HUES48 (cell line): ENCODE results near the gene KRTAP10-9.
A peak's percentile ranks its signal among the peaks of the same experiment; 100 is the strongest.
"Not testable (repeated sequence)": the region's sequence is repeated elsewhere in the genome, so short reads cannot be mapped to it uniquely, and the experiment has no call there.

Experiments used
- H3K27ac ChIP-seq: one replicate; pipeline ENCODE4 v1.7.0; 2013; ENCODE audit warnings: low read depth, low read length, inconsistent platforms
- H3K27me3 ChIP-seq: 2 replicates; pipeline ENCODE4 v1.6.1; 2013; ENCODE audit warnings: mild to moderate bottlenecking, low read length; ENCODE audit not compliant: control insufficient read depth, insufficient read depth
- H3K36me3 ChIP-seq: 2 replicates; pipeline ENCODE4 v1.6.1; 2013; ENCODE audit warnings: low read length; ENCODE audit not compliant: control insufficient read depth, insufficient read depth
- H3K4me1 ChIP-seq: 2 replicates; pipeline ENCODE4 v1.6.1; 2013; ENCODE audit warnings: mild to moderate bottlenecking, low read length; ENCODE audit not compliant: control insufficient read depth, insufficient read depth
- H3K4me3 ChIP-seq: 2 replicates; pipeline ENCODE4 v1.5.1; 2013; ENCODE audit warnings: mild to moderate bottlenecking, low read depth, low read length
- H3K9ac ChIP-seq: 2 replicates; pipeline ENCODE4 v1.6.1; 2013; ENCODE audit warnings: mild to moderate bottlenecking, low read depth, low read length, moderate library complexity
- H3K9me3 ChIP-seq: 2 replicates; pipeline ENCODE4 v1.6.1; 2013; ENCODE audit warnings: low read length; ENCODE audit not compliant: control insufficient read depth, insufficient read depth

KRTAP10-9 gene

DNA sequence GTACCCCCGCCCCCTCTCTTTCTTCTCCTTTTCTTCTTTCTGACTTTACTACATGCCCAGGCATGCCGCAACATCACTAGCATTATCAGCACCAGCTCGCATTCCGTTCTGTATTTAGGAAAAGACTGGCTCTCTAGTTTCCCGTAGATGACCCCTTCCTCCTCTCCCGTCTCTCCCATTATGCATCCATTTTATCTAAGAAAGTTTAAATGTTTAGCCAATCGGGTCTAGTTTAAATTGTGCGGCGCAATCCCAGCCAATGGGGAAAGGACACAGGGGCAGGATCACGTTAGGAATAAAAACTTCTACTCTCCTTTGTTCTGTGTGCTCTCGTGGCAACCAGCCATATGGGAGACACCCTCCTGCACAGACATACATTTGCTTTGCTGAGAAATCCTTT, 28.8 kb upstream of the KRTAP10-9 start:
- H3K27me3 ChIP-seq = no peaks in the 10 kb centered on the region

DNA sequence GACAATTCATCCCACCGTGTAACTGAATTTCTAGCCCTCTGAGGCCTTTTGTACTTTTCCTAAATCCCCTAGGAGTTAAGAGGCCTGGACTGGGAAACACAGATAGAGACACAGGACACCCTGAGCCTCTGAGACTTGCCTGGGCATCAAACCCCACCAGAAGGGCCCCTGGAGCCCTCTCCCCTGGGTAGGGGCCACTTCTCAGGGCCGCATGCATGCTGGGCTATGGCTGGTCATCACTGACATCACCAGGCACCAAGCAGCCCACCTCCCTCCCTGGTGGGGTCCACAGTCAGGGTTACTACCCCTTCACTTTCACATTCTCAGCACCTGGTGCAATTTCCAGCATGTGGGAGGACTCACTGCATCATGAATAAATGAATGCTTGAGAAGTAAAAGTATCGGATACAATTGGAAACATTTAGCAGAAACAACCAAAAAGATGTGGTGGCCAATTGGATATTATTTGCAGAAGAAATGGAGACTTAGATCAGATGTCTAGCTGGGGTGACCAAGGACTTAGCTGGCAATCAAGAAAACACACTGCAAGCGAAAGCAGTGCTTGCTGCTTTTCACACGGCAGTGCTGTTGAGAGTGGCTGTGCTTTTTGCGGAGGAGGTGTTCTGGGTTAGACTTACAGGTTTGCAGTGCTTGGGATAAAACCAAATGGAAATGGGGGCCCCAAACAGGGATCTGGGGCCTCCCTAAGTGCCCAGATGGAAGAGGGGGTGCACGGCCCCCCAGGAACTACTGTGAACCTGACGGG, 27.4 kb upstream of the KRTAP10-9 start:
- Histone ChIP-seq H3K9ac (no peak overlapping the region), H3K9me3 (no peaks in the 10 kb centered on the region), H3K4me3 (no peak overlapping the region), H3K27me3 (no peaks in the 10 kb centered on the region), H3K4me1 (peaks cover 14% of the 10 kb centered on the region), H3K36me3 (no peaks in the 10 kb centered on the region), H3K27ac (no peak overlapping the region)

More for the DNA sequence above, 28.8 kb upstream of the KRTAP10-9 start:
- no peak overlapping the region for H3K4me3 ChIP-seq
- H3K27ac ChIP-seq = peak overlapping the region; percentile 65
- no peaks in the 10 kb centered on the region for H3K36me3 ChIP-seq
- H3K4me1 ChIP-seq = peaks cover 23% of the 10 kb centered on the region
- peak overlapping the region; percentile 25; the same call in 1 of the 2 replicates for H3K9ac ChIP-seq
- no peaks in the 10 kb centered on the region for H3K9me3 ChIP-seq

GRCh38 chr21:44600118-44600978, 26.5 kb upstream of the KRTAP10-9 start, which contains the start of gene KRTAP10-7:
Gene KRTAP10-7 (plus strand): TSS chr21:44600597. CDS start chr21:44600622, 25 bp downstream.
- not testable (repeated sequence) for H3K36me3 ChIP-seq, H3K27me3 ChIP-seq, H3K4me3 ChIP-seq, H3K9me3 ChIP-seq, H3K27ac ChIP-seq, H3K9ac ChIP-seq
- peaks cover 14% of the 10 kb centered on the region for H3K4me1 ChIP-seq

- H3K27ac ChIP-seq, H3K27me3 ChIP-seq, H3K36me3 ChIP-seq, H3K4me3 ChIP-seq, H3K9ac ChIP-seq, H3K9me3 ChIP-seq: not testable (repeated sequence)
- H3K4me1 ChIP-seq = peaks cover 14% of the 10 kb centered on the region
These were observed 25.8 kb upstream of the KRTAP10-9 start for GRCh38 chr21:44601091-44601490.

DNA sequence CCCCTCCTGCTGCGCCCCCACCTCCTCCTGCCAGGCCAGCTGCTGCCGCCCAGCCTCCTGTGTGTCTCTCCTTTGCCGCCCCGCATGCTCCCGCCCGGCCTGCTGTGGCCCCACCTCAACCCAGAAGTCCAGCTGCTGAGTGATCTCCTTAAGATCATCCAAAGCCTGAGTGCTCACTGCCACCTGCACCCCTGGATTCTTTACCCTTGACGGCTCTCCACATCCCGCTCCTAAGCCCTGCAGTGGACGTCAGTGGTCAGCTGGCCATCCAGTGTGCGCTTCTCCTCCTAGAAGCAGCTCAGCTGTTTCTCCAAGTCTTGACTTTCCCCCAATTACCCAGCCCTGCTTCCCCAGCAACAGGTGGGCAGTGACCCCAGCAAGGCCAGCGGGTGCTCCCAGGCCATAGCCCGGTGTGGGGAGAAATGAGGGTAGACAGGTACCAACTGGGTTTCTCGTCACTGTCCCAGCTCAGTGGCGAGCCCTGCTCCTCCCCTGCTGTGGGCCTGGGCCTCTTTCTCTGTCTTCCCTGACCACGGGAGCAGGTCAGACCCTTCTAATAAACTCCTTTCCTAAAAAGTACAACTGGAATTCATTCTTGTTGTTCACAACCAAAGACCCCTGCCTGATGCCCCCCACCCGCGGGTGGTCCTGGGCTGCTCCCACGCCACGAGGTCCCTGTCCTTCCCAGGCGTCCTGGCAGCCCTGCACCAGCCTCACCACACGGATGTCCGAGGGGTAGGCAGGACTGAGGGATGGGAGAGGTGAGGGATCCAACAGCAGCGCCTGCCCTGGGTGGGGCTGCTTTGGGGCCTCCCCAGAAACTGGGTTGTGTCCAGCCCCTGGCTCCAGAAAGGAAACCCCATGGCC, 25.1 kb upstream of the KRTAP10-9 start:
- Histone ChIP-seq H3K36me3 (no peaks in the 10 kb centered on the region), H3K9me3 (no peaks in the 10 kb centered on the region), H3K4me3 (no peak overlapping the region), H3K27ac (no peak overlapping the region), H3K9ac (no peak overlapping the region), H3K4me1 (peaks cover 14% of the 10 kb centered on the region), H3K27me3 (no peaks in the 10 kb centered on the region)

GRCh38 chr21:44602463-44602850, 24.4 kb upstream of the KRTAP10-9 start:
- Histone ChIP-seq H3K27ac (no peak overlapping the region), H3K9me3 (no peaks in the 10 kb centered on the region), H3K4me3 (no peak overlapping the region), H3K36me3 (no peaks in the 10 kb centered on the region), H3K27me3 (no peaks in the 10 kb centered on the region), H3K4me1 (peaks cover 14% of the 10 kb centered on the region), H3K9ac (no peak overlapping the region)

GRCh38 chr21:44603109-44603875, 23.6 kb upstream of the KRTAP10-9 start:
- Histone ChIP-seq H3K36me3 (no peaks in the 10 kb centered on the region), H3K9me3 (no peaks in the 10 kb centered on the region), H3K9ac (no peak overlapping the region), H3K4me1 (peaks cover 6% of the 10 kb centered on the region), H3K27me3 (no peaks in the 10 kb centered on the region), H3K27ac (no peak overlapping the region), H3K4me3 (no peak overlapping the region)

- Histone ChIP-seq H3K4me1 (no peaks in the 10 kb centered on the region), H3K9me3 (no peaks in the 10 kb centered on the region), H3K9ac (no peak overlapping the region), H3K27ac (no peak overlapping the region), H3K4me3 (no peak overlapping the region), H3K36me3 (no peaks in the 10 kb centered on the region), H3K27me3 (no peaks in the 10 kb centered on the region)
These were observed 23.0 kb upstream of the KRTAP10-9 start for GRCh38 chr21:44603911-44604310.

GRCh38 chr21:44606495-44606894, 20.4 kb upstream of the KRTAP10-9 start:
- H3K27me3 ChIP-seq = no peaks in the 10 kb centered on the region
- no peak overlapping the region for H3K4me3 ChIP-seq
- H3K27ac ChIP-seq = no peak overlapping the region
- no peaks in the 10 kb centered on the region for H3K4me1 ChIP-seq
- H3K9ac ChIP-seq = no peak overlapping the region
- H3K36me3 ChIP-seq = no peaks in the 10 kb centered on the region
- peaks cover 8% of the 10 kb centered on the region; the same call in 1 of the 2 replicates for H3K9me3 ChIP-seq

DNA sequence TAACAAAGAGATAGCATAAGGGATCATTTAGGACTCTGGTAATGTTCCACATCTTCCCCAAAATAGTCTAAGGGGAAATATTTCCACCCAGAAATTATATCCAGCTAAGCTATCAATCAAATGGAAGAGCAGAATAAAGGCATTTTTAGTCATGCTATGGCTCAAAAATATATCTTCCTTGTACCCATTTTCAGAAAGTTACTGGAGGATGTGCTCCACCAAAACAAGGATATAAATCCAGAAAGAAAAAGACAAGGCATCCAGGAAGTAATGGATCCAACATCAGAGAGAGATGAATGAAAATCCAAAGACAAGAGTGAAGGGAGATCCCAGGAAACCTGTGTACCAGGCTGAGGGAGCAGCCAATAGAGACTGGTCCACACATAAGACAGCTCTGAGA, 17.7 kb upstream of the KRTAP10-9 start:
- H3K4me3 ChIP-seq = no peak overlapping the region
- peaks cover 12% of the 10 kb centered on the region; the same call in 1 of the 2 replicates for H3K9me3 ChIP-seq
- no peaks in the 10 kb centered on the region for H3K36me3 ChIP-seq
- H3K4me1 ChIP-seq = no peaks in the 10 kb centered on the region
- H3K9ac ChIP-seq = no peak overlapping the region
- H3K27ac ChIP-seq = no peak overlapping the region
- H3K27me3 ChIP-seq = no peaks in the 10 kb centered on the region
